ENCODE data around the gene MIR17HG. TPM values are rescaled to one million over a fixed set of nuclear protein-coding genes. Genes with fewer than 3 reads are reported as not detected.

The MIR17HG gene
- total RNA-seq, 1 experiment from 2014 or later: 5.5 TPM

GRCh38 chr13:91361755-91362271, 14.3 kb downstream of the MIR17HG start:
- peaks cover 7% of the 10 kb centered on the region for H3K36me3 ChIP-seq (ENCODE audit: low read depth, low read length)
- H3K27ac ChIP-seq (ENCODE audit: low read length): no peak overlapping the region
- no peak overlapping the region for H2AFZ ChIP-seq (ENCODE audit: low read length)
- no peak overlapping the region for H3K9ac ChIP-seq (ENCODE audit: low read length)
- no peaks in the 10 kb centered on the region for H3K9me3 ChIP-seq (ENCODE audit: low read length)
- H3K4me1 ChIP-seq (ENCODE audit: insufficient read depth, low read length): no peaks in the 10 kb centered on the region
- CTCF ChIA-PET: no interaction called here
- H3K9me2 ChIP-seq (replicated peaks; ENCODE audit: low read length): no peaks in the 10 kb centered on the region
- peak; percentile 46 for ATAC-seq
- BruUV-seq (replicated peaks): no TSS peak
- no peaks in the 10 kb centered on the region for H3F3A ChIP-seq (ENCODE audit: low read length, unreplicated experiment)
- intact Hi-C loops (cut with micrococcal nuclease): no loop called here
- H3K79me2 ChIP-seq (ENCODE audit: low read length): no peaks in the 10 kb centered on the region
- H4K20me1 ChIP-seq (ENCODE audit: low read length): peaks cover 6% of the 10 kb centered on the region; the same call in 1 of the 2 replicates
- H3K27me3 ChIP-seq (ENCODE audit: low read length): no peaks in the 10 kb centered on the region
- no peak overlapping the region for H3K4me2 ChIP-seq (ENCODE audit: low read length)
- H3K4me3 ChIP-seq (ENCODE audit: low read length): no peak overlapping the region
- no peak for DNase-seq
- POLR2A ChIA-PET (ENCODE audit: unreplicated experiment): no interaction called here
- TF ChIP-seq CTCF (conservative IDR thresholded peaks at IDR 0.05; ENCODE audit: low read depth, low read length): no peak
- no peak for TF ChIP-seq EZH2 (IDR thresholded peaks at IDR 0.05; ENCODE audit: low read length, unreplicated experiment)

- Histone ChIP-seq H3F3A (ENCODE audit: low read length, unreplicated experiment) (no peaks in the 10 kb centered on the region), H3K27ac (ENCODE audit: low read length) (no peak overlapping the region), H3K9me3 (ENCODE audit: low read length) (no peaks in the 10 kb centered on the region), H3K4me1 (ENCODE audit: insufficient read depth, low read length) (no peaks in the 10 kb centered on the region), H3K27me3 (ENCODE audit: low read length) (no peaks in the 10 kb centered on the region), H3K36me3 (ENCODE audit: low read depth, low read length) (no peaks in the 10 kb centered on the region), H3K9me2 (replicated peaks; ENCODE audit: low read length) (no peaks in the 10 kb centered on the region), H3K79me2 (ENCODE audit: low read length) (no peaks in the 10 kb centered on the region), H4K20me1 (ENCODE audit: low read length) (0 out of 2 replicates have a peak, but pooled peaks cover 3% of the 10 kb centered on the region), H2AFZ (ENCODE audit: low read length) (no peak overlapping the region), H3K9ac (ENCODE audit: low read length) (no peak overlapping the region), H3K4me2 (ENCODE audit: low read length) (no peak overlapping the region), H3K4me3 (ENCODE audit: low read length) (no peak overlapping the region)
- intact Hi-C loops (cut with micrococcal nuclease): no loop called here
- POLR2A ChIA-PET (ENCODE audit: unreplicated experiment): no interaction called here
- DNase-seq: no peak
- CTCF ChIA-PET: no interaction called here
- ATAC-seq: no peak
- no peak for TF ChIP-seq EZH2 (IDR thresholded peaks at IDR 0.05; ENCODE audit: low read length, unreplicated experiment)
- no TSS peak for BruUV-seq (replicated peaks)
Measured at GRCh38 chr13:91362908-91363307, 15.4 kb downstream of the MIR17HG start.

- Histone ChIP-seq H3K36me3 (ENCODE audit: low read depth, low read length) (no peaks in the 10 kb centered on the region), H3K27me3 (ENCODE audit: low read length) (no peaks in the 10 kb centered on the region), H2AFZ (ENCODE audit: low read length) (no peak overlapping the region), H4K20me1 (ENCODE audit: low read length) (no peaks in the 10 kb centered on the region), H3K79me2 (ENCODE audit: low read length) (no peaks in the 10 kb centered on the region), H3K4me2 (ENCODE audit: low read length) (no peak overlapping the region), H3F3A (ENCODE audit: low read length, unreplicated experiment) (no peaks in the 10 kb centered on the region), H3K4me3 (ENCODE audit: low read length) (no peak overlapping the region), H3K4me1 (ENCODE audit: insufficient read depth, low read length) (no peaks in the 10 kb centered on the region), H3K9me3 (ENCODE audit: low read length) (no peaks in the 10 kb centered on the region), H3K9ac (ENCODE audit: low read length) (no peak overlapping the region), H3K9me2 (replicated peaks; ENCODE audit: low read length) (no peaks in the 10 kb centered on the region), H3K27ac (ENCODE audit: low read length) (no peak overlapping the region)
- DNase-seq (no peak), ATAC-seq (no peak)
- BruUV-seq (replicated peaks): no TSS peak
- ChIA-PET POLR2A (ENCODE audit: unreplicated experiment) (no interaction called here), CTCF (no interaction called here)
- no peak for TF ChIP-seq EZH2phosphoT487 (IDR thresholded peaks at IDR 0.05; ENCODE audit: borderline replicate concordance, low read length)
- TF ChIP-seq EZH2 (IDR thresholded peaks at IDR 0.05; ENCODE audit: low read length, unreplicated experiment): no peak
- no peak for TF ChIP-seq CTCF (conservative IDR thresholded peaks at IDR 0.05; ENCODE audit: low read depth, low read length)
- intact Hi-C loops (cut with micrococcal nuclease): no loop called here
Measured at GRCh38 chr13:91368101-91368500, 20.6 kb downstream of the MIR17HG start.
